Measurements from ENCODE around the gene CYP1A1.

- TF ChIP-seq ZNF350 (CRISPR knock-in tag; IDR thresholded peaks at IDR 0.05; ENCODE audit: borderline replicate concordance, low read depth), result no peak
- no peak for TF ChIP-seq ZNF749 (CRISPR knock-in tag; IDR thresholded peaks at IDR 0.05; ENCODE audit: borderline replicate concordance)
- no peak for TF ChIP-seq USF2 (IDR thresholded peaks at IDR 0.05; ENCODE audit: low read depth, low read length)
- TF ChIP-seq USF2 (CRISPR knock-in tag; IDR thresholded peaks at IDR 0.05; ENCODE audit: borderline replicate concordance), result no peak
- TF ChIP-seq JUN (CRISPR knock-in tag; IDR thresholded peaks at IDR 0.05), result no peak
These were observed 29.4 kb upstream of the CYP1A1 start for GRCh38 chr15:74754593-74755215.
